Measurements from ENCODE around the gene ADIPOR1. TPM values are rescaled to one million over a fixed set of nuclear protein-coding genes. Genes with fewer than 3 reads are reported as not detected.

ADIPOR1 gene
- total RNA-seq, 1 experiment from 2014 or later = 71.4 TPM

DNA sequence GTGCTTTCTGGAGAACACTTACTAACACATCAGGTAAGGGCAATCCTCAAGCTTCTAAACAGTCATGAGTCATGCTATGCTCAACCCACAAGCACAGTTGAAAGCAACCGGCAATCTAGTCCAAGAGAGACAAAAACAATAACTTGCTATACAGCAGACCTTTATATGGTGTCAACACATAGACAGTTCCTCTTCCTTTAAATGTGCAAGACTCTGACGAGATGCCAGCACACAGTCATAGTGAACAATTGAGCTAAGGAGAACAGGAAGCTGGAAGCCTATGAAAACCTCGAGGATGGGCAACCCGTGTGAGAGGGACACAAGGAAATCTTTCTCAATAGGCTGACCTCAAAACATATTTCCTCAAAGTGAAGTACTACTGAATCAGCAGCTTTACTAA is 5.3 kb downstream of the ADIPOR1 start:
- peaks cover 18% of the 10 kb centered on the region for H3K4me1 ChIP-seq
- TF ChIP-seq, protein P1, sequence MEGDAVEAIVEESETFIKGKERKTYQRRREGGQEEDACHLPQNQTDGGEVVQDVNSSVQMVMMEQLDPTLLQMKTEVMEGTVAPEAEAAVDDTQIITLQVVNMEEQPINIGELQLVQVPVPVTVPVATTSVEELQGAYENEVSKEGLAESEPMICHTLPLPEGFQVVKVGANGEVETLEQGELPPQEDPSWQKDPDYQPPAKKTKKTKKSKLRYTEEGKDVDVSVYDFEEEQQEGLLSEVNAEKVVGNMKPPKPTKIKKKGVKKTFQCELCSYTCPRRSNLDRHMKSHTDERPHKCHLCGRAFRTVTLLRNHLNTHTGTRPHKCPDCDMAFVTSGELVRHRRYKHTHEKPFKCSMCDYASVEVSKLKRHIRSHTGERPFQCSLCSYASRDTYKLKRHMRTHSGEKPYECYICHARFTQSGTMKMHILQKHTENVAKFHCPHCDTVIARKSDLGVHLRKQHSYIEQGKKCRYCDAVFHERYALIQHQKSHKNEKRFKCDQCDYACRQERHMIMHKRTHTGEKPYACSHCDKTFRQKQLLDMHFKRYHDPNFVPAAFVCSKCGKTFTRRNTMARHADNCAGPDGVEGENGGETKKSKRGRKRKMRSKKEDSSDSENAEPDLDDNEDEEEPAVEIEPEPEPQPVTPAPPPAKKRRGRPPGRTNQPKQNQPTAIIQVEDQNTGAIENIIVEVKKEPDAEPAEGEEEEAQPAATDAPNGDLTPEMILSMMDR (IDR thresholded peaks at IDR 0.05; ENCODE audit: insufficient read depth in 1 of 2, low read depth in 1 of 2, low read length in 1 of 2, severe bottlenecking in 1 of 2, unreplicated experiment in 1 of 2) = no peak
- Mint-ChIP-seq H3K27me3 (ENCODE audit: insufficient read depth, unreplicated experiment) (no peaks in the 10 kb centered on the region), H3K27ac (ENCODE audit: unreplicated experiment) (no peak overlapping the region), H3K4me3 (ENCODE audit: unreplicated experiment) (no peak overlapping the region), H3K4me1 (ENCODE audit: low read depth, unreplicated experiment) (peaks cover 14% of the 10 kb centered on the region), H3K9me3 (ENCODE audit: unreplicated experiment) (no peaks in the 10 kb centered on the region), H3K36me3 (ENCODE audit: insufficient read depth, unreplicated experiment) (peaks cover 25% of the 10 kb centered on the region)
- DNase-seq = no peak
- ChIA-PET POLR2A (no interaction called here), CTCF (no interaction called here)
- no peaks in the 10 kb centered on the region for H3K9me3 ChIP-seq
- no peak overlapping the region for H3K4me3 ChIP-seq (ENCODE audit: low read depth, low read length)
- no TSS peak for BruUV-seq (replicated peaks)
- peaks cover 1% of the 10 kb centered on the region; the same call in 1 of the 2 replicates for H3K36me3 ChIP-seq (ENCODE audit: control insufficient read depth, insufficient read depth, low read length)
- intact Hi-C loops (cut with micrococcal nuclease; ENCODE audit: unreplicated experiment) = no loop called here
- no peaks in the 10 kb centered on the region for H3K27me3 ChIP-seq (replicated peaks; ENCODE audit: control insufficient read depth, insufficient read depth, low read length)

DNA sequence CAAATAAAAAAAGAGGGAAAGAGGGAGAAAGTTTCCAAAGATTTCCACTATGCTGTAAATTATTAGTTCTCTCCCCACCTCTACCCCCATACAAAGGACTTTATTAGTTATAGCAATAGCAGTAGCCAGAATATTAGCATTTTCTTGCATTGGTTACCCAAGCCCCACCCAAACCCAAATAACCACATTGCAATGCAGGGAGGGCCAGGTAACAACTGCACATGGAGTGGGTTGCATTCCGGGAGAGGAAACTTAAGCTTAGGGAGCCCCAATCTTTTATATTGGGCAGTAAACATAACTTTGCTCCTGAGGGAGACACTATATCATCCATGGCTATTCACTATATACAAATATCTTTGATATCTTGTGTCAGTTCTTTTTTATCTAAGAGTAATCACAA is 6.0 kb downstream of the ADIPOR1 start:
- TF ChIP-seq, protein P1 (IDR thresholded peaks at IDR 0.05; ENCODE audit: insufficient read depth in 1 of 2, low read depth in 1 of 2, low read length in 1 of 2, severe bottlenecking in 1 of 2, unreplicated experiment in 1 of 2) = no peak
- H3K27me3 Mint-ChIP-seq (ENCODE audit: insufficient read depth, unreplicated experiment) = no peaks in the 10 kb centered on the region
- no peaks in the 10 kb centered on the region for H3K9me3 Mint-ChIP-seq (ENCODE audit: unreplicated experiment)
- H3K4me3 Mint-ChIP-seq (ENCODE audit: unreplicated experiment) = no peak overlapping the region
- CTCF ChIA-PET = no interaction called here
- peaks cover 17% of the 10 kb centered on the region for H3K4me1 ChIP-seq
- H3K36me3 Mint-ChIP-seq (ENCODE audit: insufficient read depth, unreplicated experiment) = peaks cover 30% of the 10 kb centered on the region
- POLR2A ChIA-PET = no interaction called here
- DNase-seq = no peak
- intact Hi-C loops (cut with micrococcal nuclease; ENCODE audit: unreplicated experiment) = no loop called here
- no peak overlapping the region for H3K27ac Mint-ChIP-seq (ENCODE audit: unreplicated experiment)
- H3K36me3 ChIP-seq (ENCODE audit: control insufficient read depth, insufficient read depth, low read length) = peaks cover 1% of the 10 kb centered on the region; the same call in 1 of the 2 replicates
- no TSS peak for BruUV-seq (replicated peaks)
- peaks cover 14% of the 10 kb centered on the region for H3K4me1 Mint-ChIP-seq (ENCODE audit: low read depth, unreplicated experiment)
- no peaks in the 10 kb centered on the region for H3K9me3 ChIP-seq
- H3K4me3 ChIP-seq (ENCODE audit: low read depth, low read length) = no peak overlapping the region
- no peaks in the 10 kb centered on the region for H3K27me3 ChIP-seq (replicated peaks; ENCODE audit: control insufficient read depth, insufficient read depth, low read length)

- H3K27me3 ChIP-seq (replicated peaks; ENCODE audit: control insufficient read depth, insufficient read depth, low read length) = no peaks in the 10 kb centered on the region
- H3K36me3 ChIP-seq (ENCODE audit: control insufficient read depth, insufficient read depth, low read length) = peaks cover 1% of the 10 kb centered on the region; the same call in 1 of the 2 replicates
- peaks cover 33% of the 10 kb centered on the region for H3K36me3 Mint-ChIP-seq (ENCODE audit: insufficient read depth, unreplicated experiment)
- BruUV-seq (replicated peaks) = no TSS peak
- H3K9me3 ChIP-seq = no peaks in the 10 kb centered on the region
- no peak for DNase-seq
- TF ChIP-seq, protein P1 (IDR thresholded peaks at IDR 0.05; ENCODE audit: insufficient read depth in 1 of 2, low read depth in 1 of 2, low read length in 1 of 2, severe bottlenecking in 1 of 2, unreplicated experiment in 1 of 2) = no peak
- ChIA-PET CTCF (no interaction called here), POLR2A (no interaction called here)
- H3K27ac Mint-ChIP-seq (ENCODE audit: unreplicated experiment) = no peak overlapping the region
- no peaks in the 10 kb centered on the region for H3K27me3 Mint-ChIP-seq (ENCODE audit: insufficient read depth, unreplicated experiment)
- peaks cover 12% of the 10 kb centered on the region for H3K4me1 ChIP-seq
- intact Hi-C loops (cut with micrococcal nuclease; ENCODE audit: unreplicated experiment) = no loop called here
- H3K9me3 Mint-ChIP-seq (ENCODE audit: unreplicated experiment) = no peaks in the 10 kb centered on the region
- H3K4me3 Mint-ChIP-seq (ENCODE audit: unreplicated experiment) = no peak overlapping the region
- peaks cover 11% of the 10 kb centered on the region for H3K4me1 Mint-ChIP-seq (ENCODE audit: low read depth, unreplicated experiment)
- no peak overlapping the region for H3K4me3 ChIP-seq (ENCODE audit: low read depth, low read length)
These were observed 6.7 kb downstream of the ADIPOR1 start for GRCh38 chr1:202951437-202951836.

Data from Caco-2 (cell line).